Renal cortex interstitium (tissue), 11 donors: Measurements from ENCODE around the gene TMEM8B. TPM values are rescaled to one million over a fixed set of nuclear protein-coding genes. Genes with fewer than 3 reads are reported as not detected.
"Not testable (repeated sequence)": the region's sequence is repeated elsewhere in the genome, so short reads cannot be mapped to it uniquely, and the experiment has no call there.

Experiments used
- DNase-seq, 11 donors: peaks; one replicate each; pipeline ENCODE4 v3.0.0-alpha.2; 2013; ENCODE audit warnings: low read depth in 9 of 11, low spot score in 4 of 11; ENCODE audit errors: extremely low read depth in 1 of 11
- polyA plus RNA-seq, 3 donors: library from polyadenylated mRNA; unstranded; fragments of 120-200 nt; gene quantifications; one replicate each; pipeline ENCODE4 v1.2.1, GENCODE V29; 2013; ENCODE audit not compliant: insufficient read length in 3 of 3

Gene TMEM8B
- polyA plus RNA-seq, 3 donors = 24.4 to 36.4 (median 28.9) TPM

DNA sequence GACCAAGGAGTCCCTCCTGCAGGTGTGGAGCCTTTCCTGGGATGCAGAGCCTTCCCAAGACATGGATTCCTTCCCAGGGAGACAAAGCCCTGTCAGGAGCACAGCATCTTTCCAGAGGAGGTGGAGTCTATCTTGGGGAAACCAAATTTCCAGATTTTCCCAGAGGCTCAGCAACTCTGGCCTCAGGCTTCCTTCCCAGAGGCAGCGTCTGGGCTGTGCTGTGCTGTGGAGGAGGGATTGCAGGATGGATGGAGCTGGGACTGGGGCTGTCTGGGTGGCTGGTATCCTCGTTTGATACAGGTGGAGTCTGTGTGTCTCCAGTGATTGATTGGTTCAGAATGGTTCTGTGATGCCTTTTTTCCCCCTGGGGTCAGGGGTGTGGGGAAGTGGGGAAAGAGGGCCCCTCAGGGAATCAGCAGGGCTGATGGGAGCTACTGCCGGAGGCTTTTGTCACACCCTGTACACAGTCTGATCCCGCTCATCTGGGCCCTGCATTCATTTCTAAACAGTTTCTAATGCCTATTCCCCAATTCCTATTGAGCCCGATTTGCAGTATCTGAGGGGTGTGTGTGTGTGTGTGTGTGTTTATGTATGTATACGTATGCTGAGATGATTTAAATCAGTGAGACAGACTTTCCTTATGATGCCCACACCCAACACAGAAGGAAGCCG, 25.2 kb downstream of the TMEM8B start:
- DNase-seq = no peak

DNA sequence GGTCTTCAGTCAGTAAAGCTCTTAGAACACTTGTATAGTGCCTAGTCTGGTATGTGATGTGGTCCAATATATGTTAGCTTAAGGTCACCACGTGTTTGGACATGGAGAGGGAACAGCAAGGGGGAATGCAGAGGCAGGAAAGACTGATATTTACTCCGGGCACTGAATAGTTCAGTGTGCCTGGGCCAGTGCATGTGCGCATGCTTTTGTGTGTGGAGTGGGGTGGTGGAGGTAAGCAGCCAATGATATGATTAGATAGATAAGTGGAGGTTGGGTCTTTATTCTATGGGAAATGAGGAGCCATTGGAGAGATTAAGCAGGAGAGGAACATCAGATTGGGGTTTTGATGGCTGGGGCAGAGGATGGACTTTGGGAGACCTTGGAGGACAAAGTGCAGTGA, 27.2 kb downstream of the TMEM8B start:
- DNase-seq = no peak

DNA sequence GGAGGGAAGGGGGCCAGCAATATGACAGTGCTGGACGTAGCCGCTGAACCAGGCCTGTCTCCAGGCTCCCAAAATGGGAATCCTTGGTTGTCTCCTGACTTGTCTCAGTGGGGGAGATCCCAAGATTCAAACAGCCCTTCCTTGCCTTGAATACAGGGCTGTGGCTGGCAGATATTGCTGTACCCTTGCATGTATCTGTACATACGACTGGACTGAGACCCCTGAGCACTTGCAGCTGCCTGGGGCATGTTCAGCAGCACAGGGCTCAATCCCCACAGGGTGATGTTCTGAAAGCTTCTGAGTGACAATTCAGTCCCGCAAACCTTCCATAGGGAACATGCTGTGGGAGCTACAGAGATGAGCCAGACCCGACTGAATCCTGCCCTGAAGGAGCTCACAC, 27.9 kb downstream of the TMEM8B start:
- DNase-seq = no peak

DNA sequence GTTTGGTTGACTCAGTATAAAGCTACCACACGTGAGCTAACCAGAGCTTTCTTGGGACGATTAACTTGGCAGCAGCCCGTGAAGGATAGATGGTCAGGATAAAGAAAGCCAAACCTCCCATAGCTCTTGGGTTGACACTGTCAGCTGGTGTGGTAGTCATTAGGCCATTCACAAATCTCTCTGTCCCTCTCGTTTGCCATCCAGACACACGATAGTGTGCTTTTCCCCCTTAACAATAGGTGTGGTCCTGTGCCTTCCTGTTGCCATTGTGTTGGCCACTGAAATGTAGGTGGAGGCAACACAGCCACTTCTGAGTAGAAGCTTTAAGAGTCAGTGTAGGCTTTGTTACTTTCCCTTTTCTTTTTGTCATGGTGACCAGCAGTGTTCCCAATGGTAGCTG, 29.4 kb downstream of the TMEM8B start:
- DNase-seq = no peak

DNA sequence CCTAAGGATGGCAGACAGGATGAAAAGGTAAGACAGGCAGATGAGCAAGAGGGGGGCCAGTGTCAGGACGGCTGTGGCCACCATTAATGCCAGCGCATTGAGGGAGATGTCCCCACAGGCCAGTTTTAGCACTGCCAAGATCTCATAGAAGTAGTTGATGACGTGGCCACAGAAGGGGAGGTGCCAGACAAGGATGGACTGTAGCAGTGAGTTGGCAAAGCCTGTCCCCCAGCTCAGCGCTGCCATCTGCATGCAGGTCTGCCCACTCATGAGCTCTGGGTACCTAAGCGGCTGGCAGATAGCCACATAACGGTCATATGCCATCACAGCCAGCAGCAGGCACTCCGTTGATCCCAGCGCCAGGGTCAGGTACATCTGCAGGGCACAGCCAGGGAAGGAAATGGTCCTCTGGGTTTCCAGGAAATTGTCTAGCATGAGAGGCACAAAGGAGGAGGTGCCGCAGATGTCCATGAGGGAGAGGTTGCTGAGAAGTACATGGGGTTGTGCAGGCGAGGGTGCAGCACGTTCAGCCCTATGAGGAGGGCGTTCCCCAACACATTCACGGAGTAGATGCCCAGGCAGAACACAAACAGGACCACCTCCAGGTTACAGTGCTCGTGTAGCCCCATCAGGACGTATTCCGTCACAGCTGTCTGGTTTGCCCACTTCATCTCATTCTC, 30.4 kb downstream of the TMEM8B start:
- DNase-seq = no peak

DNA sequence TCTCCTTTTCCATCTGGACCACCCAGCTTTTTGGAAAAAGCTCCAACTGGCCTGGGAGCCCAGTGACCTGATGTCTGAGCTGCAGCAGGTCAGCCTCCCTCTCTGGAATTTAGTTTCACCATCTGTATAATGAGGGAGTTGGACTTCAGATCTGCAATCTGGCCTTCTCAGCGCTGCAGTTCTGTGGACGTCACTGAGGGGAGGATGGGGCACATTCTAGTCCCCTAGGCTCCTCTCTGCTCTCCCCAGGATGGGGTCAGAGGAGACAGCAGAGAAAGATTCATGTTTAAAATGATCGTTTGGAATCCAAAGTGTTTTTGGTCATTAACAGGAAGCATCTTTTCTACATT, 30.9 kb downstream of the TMEM8B start:
- no peak for DNase-seq

DNA sequence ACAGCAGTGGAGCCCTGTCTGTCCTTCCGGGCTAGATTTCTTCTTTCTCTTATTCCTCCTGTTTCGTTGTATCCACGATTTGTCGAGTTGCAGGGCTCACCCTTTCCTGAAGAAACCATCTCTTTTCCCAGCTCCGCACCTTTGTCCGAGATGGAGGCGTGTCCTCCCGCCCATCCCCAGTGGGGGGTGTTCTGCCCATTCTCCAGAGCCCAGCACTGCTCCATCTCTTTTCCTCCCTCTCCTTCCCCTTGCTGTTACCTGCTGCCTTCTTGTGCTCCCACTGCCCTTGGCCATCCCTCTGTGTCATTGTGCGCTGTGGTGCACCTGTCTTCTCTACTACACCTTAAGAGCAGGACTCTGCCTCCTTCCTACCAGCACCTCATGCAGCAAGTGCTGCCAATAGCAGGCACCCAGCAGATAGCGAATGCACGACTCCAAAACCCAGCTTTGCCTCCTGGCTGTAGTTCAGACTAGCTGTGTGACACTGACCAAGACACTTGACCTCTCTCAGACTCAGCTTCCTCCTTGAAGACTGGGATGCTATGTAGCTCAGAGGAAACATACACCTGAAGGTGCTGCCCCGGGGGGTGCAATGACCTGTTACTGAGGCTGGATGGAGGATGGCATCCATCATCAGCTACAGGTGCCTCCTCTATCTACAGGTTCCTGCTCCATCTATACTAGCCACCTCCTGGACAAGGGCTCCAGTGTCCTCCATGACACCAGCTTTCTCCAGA, 32.3 kb downstream of the TMEM8B start:
- DNase-seq = no peak

DNA sequence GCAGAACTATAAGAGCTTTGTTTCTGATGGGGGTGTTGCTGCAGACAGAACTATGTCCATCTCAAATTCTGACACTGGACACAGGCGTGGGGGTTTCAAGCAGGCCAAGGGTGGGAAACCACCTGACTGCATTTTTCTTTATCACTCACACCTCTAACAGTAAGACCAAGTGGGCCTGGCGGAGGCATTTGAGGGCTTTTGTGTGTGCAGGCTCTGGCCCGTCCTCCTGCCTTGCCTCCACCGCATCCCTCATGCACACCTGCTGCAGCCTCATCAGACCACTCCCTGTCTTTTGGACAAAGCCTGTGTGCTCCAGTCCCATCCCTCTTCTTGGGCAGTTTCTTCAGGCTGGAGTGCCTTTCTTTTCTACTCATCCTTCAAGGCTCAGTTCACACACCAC, 33.3 kb downstream of the TMEM8B start:
- no peak for DNase-seq

DNA sequence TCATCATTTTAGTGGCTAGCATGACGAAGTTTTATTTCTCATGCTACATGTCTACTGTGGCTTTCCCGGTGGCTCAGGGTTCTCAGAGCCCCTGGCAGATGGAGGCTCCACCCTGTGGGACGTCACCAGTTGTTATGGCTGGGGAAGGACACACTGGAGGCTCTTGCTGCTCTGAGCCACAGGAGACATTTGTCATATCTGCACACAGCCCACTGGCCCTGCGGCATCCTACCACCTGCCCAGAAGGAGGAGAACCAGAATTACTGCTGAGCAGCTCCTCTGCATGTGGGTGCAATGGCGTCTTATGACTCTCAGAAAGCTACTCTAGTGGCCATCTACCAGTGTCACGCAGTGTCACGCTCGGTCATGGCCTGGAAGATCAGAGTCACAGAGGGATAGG, 34.6 kb downstream of the TMEM8B start:
- DNase-seq = no peak

DNA sequence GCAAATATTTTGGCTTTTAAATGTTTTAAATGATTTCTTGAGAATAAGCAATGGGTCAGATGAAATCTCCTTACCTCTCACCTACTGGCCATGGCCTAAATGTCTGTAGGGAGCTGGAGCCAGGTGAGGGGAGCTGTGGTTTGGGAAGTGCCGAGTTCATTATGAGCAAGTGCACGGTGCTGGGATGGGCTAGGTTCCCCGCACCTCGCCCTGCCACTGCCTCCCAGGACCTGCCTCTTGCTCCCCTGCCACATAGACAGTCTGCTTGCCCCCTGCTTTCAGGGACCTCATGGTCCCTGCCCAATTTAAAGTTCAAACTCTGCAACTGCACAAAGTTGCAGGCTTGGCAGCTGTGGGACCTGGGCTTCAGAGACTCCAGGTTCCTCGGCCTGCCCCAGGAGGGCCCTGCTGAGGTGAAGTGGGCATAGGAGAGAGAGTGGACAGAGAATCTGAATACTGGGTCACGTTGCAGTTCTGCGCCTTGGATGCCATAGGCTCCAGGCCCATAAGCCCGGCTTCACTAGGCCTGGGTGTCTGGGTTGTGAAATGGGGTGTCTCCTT, 35.7 kb downstream of the TMEM8B start:
- DNase-seq = no peak

DNA sequence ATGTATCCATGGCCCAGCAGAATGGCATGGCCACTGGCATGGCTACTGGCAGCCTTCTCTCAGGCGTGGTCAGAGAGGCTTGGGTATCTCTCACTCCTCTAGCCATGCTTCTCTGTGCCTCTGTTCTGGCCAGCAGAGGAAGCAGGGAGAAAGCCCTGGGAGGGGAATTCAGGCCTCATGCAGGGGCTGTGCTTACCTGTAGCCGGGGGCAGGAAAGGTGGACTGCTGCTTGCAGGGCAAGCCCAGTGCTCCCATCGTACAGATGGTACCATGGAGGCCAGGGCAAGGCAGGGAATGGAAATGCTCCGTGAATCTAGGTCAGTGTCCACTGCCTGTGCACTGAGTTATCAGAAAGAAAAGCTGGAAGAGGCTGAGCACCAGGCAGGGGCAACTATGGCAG, 38.5 kb downstream of the TMEM8B start:
- no peak for DNase-seq

DNA sequence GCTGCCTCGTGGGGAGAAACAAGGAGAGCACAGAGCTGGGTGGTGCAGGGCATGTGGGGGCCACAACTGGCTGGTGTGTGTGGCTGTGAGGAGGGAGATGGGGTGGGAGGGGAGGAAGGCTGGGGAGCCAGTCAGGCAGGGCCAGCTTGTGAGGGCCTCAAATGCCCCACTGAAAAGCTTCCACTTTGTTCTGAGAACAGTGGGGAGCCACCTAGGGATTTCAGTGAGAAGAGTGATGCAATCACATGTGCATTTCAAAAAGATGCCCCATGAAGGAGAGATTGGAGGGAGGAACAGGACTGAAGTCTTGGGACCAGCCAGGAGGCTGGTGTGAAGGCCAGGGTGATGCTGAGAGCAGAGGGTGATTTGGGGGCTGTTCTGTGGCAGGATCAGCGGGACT, 39.9 kb downstream of the TMEM8B start:
- no peak for DNase-seq

DNA sequence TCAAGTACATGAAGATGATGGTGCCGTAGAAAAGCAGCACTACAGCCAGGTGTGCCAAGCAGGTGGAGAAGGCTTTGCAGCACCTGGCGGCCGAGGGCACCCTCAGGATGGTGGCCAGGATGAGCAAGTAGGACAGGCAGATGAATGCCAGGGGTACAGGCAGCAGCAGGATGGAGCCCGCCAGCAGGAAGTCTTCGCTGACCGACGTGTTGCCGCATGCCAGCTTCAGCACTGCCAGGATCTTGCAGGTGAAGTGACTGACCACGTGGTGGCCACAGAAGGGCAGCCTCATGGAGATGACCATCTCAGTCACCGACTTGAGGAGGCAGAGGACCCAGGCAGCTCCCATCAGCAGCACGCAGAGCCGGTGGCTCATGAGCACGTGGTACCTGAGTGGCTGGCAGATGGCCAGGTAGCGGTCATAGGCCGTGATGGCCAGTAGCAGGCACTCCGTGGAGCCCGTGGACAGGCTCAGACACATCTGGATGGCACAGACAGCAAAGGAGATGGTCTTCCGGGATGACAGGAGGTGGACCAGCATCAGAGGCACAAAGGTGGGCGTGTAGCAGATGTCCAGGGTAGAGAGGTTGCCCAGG, 40.7 kb downstream of the TMEM8B start:
- DNase-seq = no peak

DNA sequence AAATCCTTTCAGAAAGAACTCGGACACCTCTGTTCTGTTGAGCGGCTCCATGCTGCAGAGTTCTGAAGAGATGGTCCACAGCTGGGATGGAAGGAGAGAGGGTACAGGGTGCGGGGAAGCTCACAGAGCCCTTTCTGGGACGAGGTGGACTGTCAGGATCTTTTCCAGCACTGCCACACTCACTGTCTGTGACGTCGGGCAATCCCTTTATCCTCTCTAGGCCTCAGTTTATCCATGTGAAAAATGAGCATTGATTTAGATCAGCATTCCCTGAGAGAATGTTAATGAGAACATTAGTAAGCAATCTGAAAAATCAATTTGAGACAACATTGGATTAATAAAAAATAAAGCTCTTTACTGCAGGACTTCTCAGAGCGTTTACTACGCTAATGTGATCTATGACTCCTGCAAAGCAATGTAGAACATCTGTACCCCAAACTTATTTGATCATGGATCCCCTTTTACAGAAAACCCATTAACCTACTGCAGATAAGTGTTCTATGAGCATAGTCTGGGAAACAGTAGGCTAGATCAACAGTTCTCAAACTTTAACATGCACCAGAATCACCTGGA, 41.4 kb downstream of the TMEM8B start, which contains the start of gene OR13J1:
Gene OR13J1, minus strand, starts transcription at position 51 of the 573 bp plus-strand sequence. Its CDS starts 0 bp downstream, at position 51.
- DNase-seq = no peak

DNA sequence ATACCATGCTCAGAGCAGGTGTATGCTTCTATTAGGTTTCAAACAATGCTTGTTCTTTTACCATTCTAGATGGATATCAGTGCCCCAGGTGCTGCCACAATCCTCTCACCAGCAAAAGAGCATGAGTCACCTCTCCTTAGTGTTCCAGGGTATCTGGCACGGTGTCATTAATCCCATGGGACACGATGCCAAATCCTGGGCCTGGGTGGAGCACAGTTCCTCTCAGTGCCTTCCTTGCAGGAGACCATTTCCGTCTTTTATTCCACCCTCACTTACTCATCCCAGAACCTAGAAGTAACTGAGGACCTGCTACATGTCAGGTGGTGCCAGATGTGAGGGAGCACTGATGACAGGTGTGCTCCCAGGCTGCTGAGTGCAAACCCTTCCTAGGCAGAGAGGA, 42.5 kb downstream of the TMEM8B start:
- DNase-seq = no peak

DNA sequence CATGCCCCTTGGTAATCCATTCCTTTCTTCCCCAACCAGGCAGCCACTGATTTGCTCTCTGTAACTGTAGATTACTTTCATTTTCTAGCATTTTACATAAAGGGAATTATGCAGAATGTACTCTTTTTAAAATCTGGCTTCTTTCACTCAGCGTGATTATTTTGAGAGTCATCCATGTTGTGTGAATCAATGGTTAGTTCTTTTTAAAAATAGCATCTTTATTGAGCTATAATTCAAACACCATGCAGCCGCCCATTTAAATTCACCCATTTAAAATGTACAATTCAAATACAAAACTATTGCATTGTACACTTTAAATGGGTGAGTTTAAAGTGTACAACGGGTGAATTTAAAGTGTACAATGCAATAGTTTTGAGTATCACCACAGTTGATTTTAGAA, 43.5 kb downstream of the TMEM8B start:
- no peak for DNase-seq

DNA sequence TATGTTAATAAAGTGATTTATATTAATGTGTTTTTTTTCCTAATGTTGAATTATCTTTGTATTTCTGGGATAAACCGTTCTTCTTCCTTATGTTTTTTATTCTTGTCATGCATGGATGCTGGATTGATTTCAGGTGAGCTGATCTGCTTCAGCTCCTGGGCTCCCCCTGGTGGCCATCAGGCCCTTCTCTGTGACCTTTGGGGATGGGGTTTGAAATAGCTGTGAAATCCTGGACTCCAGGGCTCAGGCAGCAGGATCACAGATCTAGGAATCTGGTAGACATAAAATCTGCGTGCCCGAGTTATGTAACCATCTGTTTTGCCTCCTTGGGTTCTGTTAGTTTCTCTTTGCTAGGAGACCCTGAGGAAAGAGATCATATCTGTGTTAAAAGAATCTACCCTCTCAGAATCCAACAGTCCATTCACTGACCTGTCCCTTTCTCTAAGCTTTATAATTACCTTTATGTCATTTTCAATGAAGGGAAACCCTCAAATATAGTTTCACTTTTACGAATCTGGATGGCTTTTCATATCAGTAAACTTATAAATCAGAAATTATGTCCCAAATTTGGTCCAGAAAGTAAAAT, 53.3 kb downstream of the TMEM8B start:
- DNase-seq = peak in 10 of 11 donors; percentile 43 to 69 (median 62)

DNA sequence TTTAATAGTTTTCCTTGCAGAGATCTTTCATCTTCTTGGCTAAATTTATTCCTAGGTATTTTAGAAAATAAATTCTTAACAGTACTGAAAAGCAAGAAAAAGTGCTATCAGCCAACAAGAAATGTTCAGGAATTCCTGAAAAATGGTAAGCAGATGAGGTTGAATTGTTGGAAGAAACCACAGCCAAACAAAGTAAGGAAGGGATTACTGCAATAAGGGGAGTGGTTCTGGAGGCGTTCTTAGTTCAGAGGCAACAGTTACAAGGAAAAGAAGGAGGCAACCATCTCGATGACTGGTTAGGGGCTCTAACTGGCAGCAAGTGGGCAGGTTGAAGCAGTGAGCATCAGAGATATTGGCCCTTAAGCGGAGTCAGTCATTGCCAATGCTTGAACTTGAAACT, 54.0 kb downstream of the TMEM8B start:
- DNase-seq = no peak

DNA sequence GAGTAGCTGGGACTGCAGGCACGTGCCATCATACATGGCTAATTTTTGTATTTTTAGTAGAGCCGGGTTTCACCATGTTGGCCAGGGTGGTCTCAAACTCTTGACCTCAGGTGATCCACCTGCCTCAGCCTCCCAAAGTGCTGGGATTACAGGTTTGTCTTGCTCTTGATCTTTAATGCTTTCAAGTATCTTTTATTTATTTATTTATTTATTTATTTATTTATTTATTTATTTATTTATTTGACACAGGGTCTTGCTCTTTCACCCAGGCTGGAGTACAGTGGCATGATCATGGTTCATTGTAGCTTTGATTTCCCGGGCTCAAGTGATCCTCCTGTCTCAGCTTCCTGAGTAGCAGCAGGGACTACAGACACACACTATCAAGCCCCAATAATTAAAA, 55.9 kb downstream of the TMEM8B start:
- DNase-seq = not testable (repeated sequence)
